HepG2 (cell line): ENCODE data around the gene SETD1A. TPM values are rescaled to one million over a fixed set of nuclear protein-coding genes. Genes with fewer than 3 reads are reported as not detected.

ENCODE experiments used
- ADNP ChIP-seq: sonication (generic); formaldehyde crosslinking; IDR thresholded peaks from 2 replicates; pipeline ENCODE4 v1.4.0; 2020; ENCODE audit warnings: missing genetic modification reagents
- ARID2 ChIP-seq: sonication (generic); formaldehyde crosslinking; IDR thresholded peaks from 2 replicates; pipeline ENCODE4 v1.8.1; 2022; ENCODE audit warnings: mild to moderate bottlenecking, missing genetic modification reagents, borderline replicate concordance
- CHD4 ChIP-seq: fragments of 200-600 bp; sonication (generic); IDR thresholded peaks from 2 replicates; pipeline ENCODE4 v1.7.0; 2017; ENCODE audit warnings: mild to moderate bottlenecking, low read length, borderline replicate concordance
- CREM ChIP-seq, 2 experiments: sonication (generic) in 1 of 2; formaldehyde crosslinking in 1 of 2; IDR thresholded peaks; 2 replicates each; pipeline versions ENCODE4 v1.4.0 to v1.6.1; 2016 to 2020; ENCODE audit warnings: antibody characterized with exemption in 1 of 2, mild to moderate bottlenecking in 1 of 2, missing genetic modification reagents in 1 of 2
- ELF4 ChIP-seq: sonication (generic); formaldehyde crosslinking; IDR thresholded peaks from 2 replicates; pipeline ENCODE4 v1.5.0; 2020; ENCODE audit warnings: missing genetic modification reagents, mild to moderate bottlenecking, moderate library complexity, borderline replicate concordance
- JUND ChIP-seq: sonication (generic); formaldehyde crosslinking; IDR thresholded peaks from 2 replicates; pipeline ENCODE4 v1.8.0; 2022; ENCODE audit warnings: mild to moderate bottlenecking, missing genetic modification reagents
- PLRG1 ChIP-seq: fragments of 450-650 bp; conservative IDR thresholded peaks from 2 replicates; pipeline ENCODE4 v1.6.1; 2016
- RELA ChIP-seq: sonication (generic); formaldehyde crosslinking; IDR thresholded peaks from 2 replicates; pipeline ENCODE4 v1.4.0; 2020; ENCODE audit warnings: missing genetic modification reagents
- SRSF1 ChIP-seq: fragments of 200-400 bp; formaldehyde crosslinking; optimal IDR thresholded peaks from 2 replicates; pipeline ENCODE3; 2017; ENCODE audit warnings: mild to moderate bottlenecking, low read depth, low read length, moderate library complexity
- SYNCRIP ChIP-seq: fragments of 200-400 bp; formaldehyde crosslinking; IDR thresholded peaks from 2 replicates; pipeline ENCODE4 v1.6.1; 2018; ENCODE audit warnings: mild to moderate bottlenecking, low read depth, low read length; ENCODE audit not compliant: insufficient read depth
- ZBTB40 ChIP-seq, 2 experiments: fragments of 450-650 bp in 1 of 2; sonication (generic) in 1 of 2; formaldehyde crosslinking in 1 of 2; IDR thresholded peaks; 2 replicates each; pipeline versions ENCODE4 v1.6.1 to v1.8.0; 2016 to 2022; ENCODE audit warnings: antibody characterized with exemption in 1 of 2, mild to moderate bottlenecking in 1 of 2, missing genetic modification reagents in 1 of 2
- ZFYVE20 ChIP-seq: sonication (generic); formaldehyde crosslinking; IDR thresholded peaks from 2 replicates; pipeline ENCODE4 v1.8.0; 2023; ENCODE audit warnings: low read depth, mild to moderate bottlenecking, moderate library complexity, missing genetic modification reagents, borderline replicate concordance
- ZNF549 ChIP-seq: sonication (generic); formaldehyde crosslinking; IDR thresholded peaks from 2 replicates; pipeline ENCODE4 v1.5.0; 2020; ENCODE audit warnings: missing genetic modification reagents
- ZNF652 ChIP-seq: IDR thresholded peaks from 2 replicates; pipeline ENCODE4 v1.6.1; 2016; ENCODE audit warnings: low read depth, borderline replicate concordance
- ZNF660 ChIP-seq: sonication (generic); formaldehyde crosslinking; IDR thresholded peaks from 2 replicates; pipeline ENCODE4 v1.5.1; 2020; ENCODE audit warnings: mild to moderate bottlenecking, low read depth, missing genetic modification reagents, borderline replicate concordance
- ZNF710 ChIP-seq: sonication (generic); formaldehyde crosslinking; IDR thresholded peaks from 2 replicates; pipeline ENCODE4 v1.5.0; 2020; ENCODE audit warnings: mild to moderate bottlenecking, missing genetic modification reagents, borderline replicate concordance
- polyA plus RNA-seq, 8 experiments: library from polyadenylated mRNA; depleted of rRNA in 3 of 8; stranded (reverse) in 7 of 8; unstranded in 1 of 8; fragments of >200 nt; fragmentation: Illumina TruSeq in 4 of 8; extraction: Trizol in 4 of 8; gene quantifications; 2 replicates each; pipeline versions ENCODE4 v1.2.1 to v1.2.3, GENCODE V29; 2011 to 2016; ENCODE audit warnings: low read depth in 4 of 8, missing spikeins in 1 of 8, mixed read lengths in 1 of 8; ENCODE audit not compliant: insufficient read depth in 1 of 8
- total RNA-seq, 5 experiments: library from RNA; depleted of rRNA; stranded (reverse); fragments of >200 nt; fragmentation: Illumina TruSeq; extraction: Trizol; gene quantifications; 2 replicates each; pipeline ENCODE4 v1.2.3, GENCODE V29; 2016; ENCODE audit warnings: low read depth in 1 of 5

SETD1A gene
- total and polyA plus RNA-seq, 2 of the 13 experiments (the other 11 are each of a cell fraction or from before 2014, with no cell fraction given) = 3.8 to 5.6 TPM

- peak; percentile 93 for TF ChIP-seq ZBTB40 (IDR thresholded peaks at IDR 0.05)
- peak; percentile 71; the same call in 1 of the 2 replicates for TF ChIP-seq ZBTB40 (CRISPR knock-in tag; IDR thresholded peaks at IDR 0.05)
- no peak; the same call in 1 of the 2 replicates for TF ChIP-seq ZNF652
- no peak for TF ChIP-seq ADNP (CRISPR knock-in tag)
- no peak for TF ChIP-seq PLRG1
- TF ChIP-seq ARID2 (CRISPR knock-in tag) = 0 out of 2 replicates have a peak, but pooled peaks have one; percentile 88
- TF ChIP-seq ELF4 (CRISPR knock-in tag) = no peak; the same call in 1 of the 2 replicates
- no peak for TF ChIP-seq ZNF549 (CRISPR knock-in tag)
- TF ChIP-seq SYNCRIP = no peak
- TF ChIP-seq RELA = peak; percentile 63; the same call in 1 of the 2 replicates
- peak; percentile 93 for TF ChIP-seq SRSF1
- peak; percentile 51; the same call in 1 of the 2 replicates for TF ChIP-seq ZFYVE20
- peak; percentile 8; the same call in 1 of the 2 replicates for TF ChIP-seq ZNF710
- no peak; the same call in 1 of the 2 replicates for TF ChIP-seq CHD4
- TF ChIP-seq CREM (IDR thresholded peaks at IDR 0.05) = peak; percentile 98
- peak; percentile 59 for TF ChIP-seq CREM (CRISPR knock-in tag; IDR thresholded peaks at IDR 0.05)
- peak; percentile 91 for TF ChIP-seq JUND (CRISPR knock-in tag)
- no peak for TF ChIP-seq ZNF660
Measured at GRCh38 chr16:31032736-31033708, 75.5 kb downstream of the SETD1A start, which contains the start of gene STX4 (continued).
